HG02623 (cell line): Measurements from ENCODE around the gene NBPF1.
A peak's percentile ranks its signal among the peaks of the same experiment; 100 is the strongest.
"Not testable (repeated sequence)": the region's sequence is repeated elsewhere in the genome, so short reads cannot be mapped to it uniquely, and the experiment has no call there.

ENCODE experiments used
- ATAC-seq: cut with Tn5 transposase; IDR thresholded peaks from one replicate; pipeline ENCODE4 v1.9.1; 2021; ENCODE audit warnings: moderate library complexity; ENCODE audit not compliant: unreplicated experiment

NBPF1 gene

DNA sequence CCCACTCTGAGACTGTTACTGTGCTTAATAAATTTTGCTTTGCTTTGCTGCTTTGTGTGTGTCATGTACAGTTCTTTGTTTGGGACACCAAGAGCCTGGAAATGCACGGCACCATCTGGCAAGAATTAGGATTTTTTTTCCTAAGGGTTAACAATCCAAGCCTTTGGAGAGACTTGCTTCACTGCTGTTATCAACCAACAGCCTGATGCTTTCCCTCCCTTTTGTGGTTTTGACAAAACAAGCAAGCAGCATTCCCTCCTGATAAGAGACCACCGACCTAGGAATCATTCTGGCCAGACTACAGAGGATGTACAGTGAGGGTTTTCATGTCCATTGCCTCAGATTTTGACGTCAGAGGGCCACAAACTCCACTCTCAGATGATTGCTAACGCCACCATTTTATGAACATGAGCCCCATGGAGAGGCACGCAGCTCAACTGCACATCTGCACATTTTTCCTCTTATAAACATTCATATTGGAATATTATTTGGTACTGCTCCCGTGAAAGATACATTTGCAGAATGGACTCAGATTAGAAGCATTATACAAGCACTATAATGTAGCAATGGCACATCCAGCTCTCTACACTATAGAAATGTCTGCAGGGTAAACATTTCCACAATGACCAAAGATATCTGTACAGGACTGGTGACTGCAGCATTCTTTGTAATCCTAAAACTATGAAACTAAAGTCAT is 94.0 kb downstream of the NBPF1 start:
- ATAC-seq: not testable (repeated sequence)

DNA sequence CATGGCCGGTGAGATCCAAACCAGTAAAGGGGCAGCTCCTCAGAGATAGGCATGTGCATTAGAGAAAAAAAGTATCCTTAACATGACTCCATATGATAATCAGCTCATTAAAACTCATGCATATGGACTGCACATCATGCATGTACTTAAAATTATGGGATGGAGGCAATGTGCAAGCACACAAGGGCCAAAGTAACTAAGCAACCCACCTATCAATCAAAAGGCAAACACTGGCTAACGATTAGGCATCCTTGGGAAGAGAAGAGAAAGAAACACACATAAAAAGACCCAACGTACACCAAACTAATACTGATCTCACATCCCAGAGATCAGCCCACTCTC is 94.5 kb downstream of the NBPF1 start:
- ATAC-seq: not testable (repeated sequence)

DNA sequence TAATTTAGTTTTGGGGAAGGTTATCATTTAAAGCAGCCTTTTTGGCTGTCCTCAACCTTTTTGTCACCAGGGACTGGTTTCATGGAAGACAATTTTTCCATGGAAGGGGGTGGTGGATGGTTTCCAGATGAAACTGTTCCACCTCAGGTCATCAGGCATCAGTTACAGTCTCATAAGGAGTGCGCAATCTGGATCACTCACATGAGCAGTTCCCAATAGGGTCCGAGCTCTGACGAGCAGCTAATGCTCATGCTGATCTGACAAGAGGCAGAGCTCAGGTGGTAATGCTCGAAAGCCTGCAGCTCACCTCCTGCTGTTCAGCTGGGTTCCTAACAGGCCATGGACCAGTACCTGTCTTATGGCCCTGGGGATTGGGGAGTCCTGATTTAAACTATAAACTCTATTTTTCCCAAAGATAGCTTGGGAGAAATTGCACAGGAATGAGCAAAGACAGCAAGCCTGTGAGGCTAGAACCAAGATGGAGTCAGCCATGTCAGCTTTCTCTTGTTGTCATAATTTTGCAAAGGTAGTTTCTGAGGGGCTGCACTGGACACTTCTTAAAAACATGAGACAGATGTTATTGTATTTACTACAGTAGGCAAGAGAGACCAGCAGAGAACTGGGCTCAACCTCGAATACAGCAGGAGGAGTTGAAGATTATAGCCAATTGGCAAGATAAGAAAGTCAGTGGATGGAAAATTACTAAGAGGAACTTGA is 96.5 kb downstream of the NBPF1 start:
- ATAC-seq: not testable (repeated sequence)

DNA sequence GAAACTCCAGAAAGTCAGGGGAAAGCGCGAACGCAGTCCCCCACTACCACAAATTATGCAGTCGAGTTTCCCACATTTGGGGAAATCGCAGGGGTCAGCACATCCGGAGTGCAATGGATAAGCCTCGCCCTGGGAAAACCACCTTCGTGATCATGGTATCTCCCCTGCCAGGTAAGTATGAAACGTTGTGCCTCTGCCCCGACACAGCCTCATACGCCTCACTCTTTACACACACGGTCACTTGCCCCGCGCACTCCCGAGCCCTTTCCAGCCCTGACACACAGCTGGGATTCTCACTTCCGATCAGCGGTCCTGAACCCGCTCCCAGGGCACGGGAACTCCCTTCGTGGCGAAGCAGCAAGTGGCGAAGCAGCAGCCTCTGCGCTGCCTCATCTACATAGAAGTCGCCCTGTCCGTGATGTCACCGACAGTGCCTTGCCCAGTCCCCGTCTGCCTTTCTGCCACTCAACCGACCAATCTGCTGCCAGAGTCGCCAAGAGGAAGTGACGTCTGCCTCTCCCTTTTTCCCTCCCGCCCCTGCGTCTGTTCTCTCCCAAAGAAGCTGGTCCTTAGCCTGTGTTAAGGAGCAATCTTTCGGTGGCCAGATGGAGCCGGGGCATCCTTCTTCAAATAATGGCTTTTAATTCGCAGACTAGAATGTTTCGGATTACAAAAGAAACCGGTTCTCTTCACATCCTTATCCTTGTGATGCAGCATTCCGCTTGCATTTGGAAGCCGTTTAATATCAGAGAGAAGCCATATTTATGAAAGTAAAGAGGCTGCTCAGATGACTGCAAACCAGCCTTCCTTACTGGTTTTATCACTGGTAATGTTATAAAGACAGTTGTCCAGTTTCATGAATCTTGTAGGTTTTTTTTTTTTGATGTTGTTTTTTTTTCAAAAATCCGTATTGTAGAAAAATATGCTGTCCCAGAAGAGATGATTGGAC is 99.0 kb downstream of the NBPF1 start, which contains the start of gene RNU1-1:
Gene RNU1-1, minus strand, starts transcription at position 179 of the 949 bp plus-strand sequence.
- ATAC-seq: not testable (repeated sequence)

DNA sequence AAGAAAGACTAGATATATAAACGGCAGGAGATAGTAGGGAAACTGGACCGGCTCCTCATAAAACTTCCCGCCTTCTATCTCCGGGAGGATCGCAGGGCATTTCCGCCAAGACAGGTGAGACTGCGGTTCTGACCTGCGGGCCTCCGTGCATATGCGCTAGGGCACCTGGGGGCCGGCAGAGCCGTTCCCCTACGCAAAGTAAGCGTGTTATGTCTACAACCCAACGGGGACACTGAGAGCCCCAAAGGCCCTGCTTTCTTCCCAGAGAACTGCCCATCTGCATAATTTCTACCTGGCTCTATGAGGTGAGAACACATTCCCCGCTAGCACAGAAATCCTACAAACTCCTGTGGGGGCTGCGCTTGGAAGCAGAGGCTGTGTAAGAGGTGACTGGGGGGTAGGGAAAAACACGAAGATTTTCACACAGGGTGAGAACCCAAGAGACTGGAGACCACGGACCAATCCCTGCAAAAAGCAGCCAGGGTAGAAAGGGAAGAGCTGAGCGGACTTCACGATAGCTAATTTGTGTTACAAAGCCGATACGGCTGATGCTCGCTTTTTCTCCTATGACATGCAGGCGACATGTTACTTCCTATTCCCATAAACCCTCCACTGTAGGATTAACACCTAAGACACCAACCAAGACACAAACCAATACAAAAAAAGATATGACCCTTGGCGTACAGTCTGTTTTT is 99.8 kb downstream of the NBPF1 start:
- ATAC-seq: peak; percentile 87

DNA sequence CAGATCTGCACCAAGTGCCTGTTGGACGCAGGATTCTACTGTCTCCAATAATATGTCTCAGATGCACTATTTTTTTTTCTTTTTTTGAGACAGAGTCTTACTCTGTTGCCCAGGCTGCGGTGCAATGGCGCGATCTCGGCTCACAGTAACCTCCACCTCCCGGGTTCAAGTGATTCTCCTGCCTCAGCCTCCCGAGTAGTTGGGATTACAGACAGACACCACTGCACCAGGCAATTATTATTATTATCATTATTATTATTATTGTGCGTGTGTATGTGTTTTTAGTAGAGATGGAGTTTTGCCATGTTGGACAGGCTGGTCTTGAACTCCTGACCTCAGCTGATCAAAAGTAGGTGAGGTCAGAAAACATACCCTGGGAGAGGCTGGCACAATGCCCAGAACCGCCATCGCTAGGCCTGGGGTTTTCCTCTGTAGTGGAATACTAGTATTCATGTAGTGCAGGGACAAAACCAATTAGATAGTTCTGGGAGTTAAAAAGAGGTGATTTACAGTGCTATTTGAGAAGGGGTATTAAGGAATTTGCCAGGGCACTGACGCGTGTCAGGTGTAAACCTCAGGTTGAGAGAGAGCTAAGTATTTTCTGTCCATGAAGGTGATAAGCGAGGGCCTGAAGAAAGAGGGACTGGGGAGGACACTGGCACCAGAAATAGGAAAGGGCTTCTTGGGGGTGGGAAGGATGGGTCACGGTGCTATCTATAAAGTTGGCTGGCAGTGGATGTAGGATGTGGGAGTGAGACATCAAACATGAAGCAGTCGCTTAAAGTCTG is 100.5 kb downstream of the NBPF1 start:
- ATAC-seq: not testable (repeated sequence)
